ENCODE data around the gene OSBPL7. TPM values are rescaled to one million over a fixed set of nuclear protein-coding genes. Genes with fewer than 3 reads are reported as not detected.

OSBPL7 gene
- total RNA-seq, 6 experiments from 2014 or later: 0.62 to 2.2 (median 1.4) TPM

GRCh38 chr17:47811709-47812108 is 9.9 kb downstream of the OSBPL7 start:
- no peak overlapping the region for H3K4me3 ChIP-seq
- DNase-seq: no peak
- H3K9me3 ChIP-seq: no peaks in the 10 kb centered on the region
- intact Hi-C loops (cut with DNase I): no loop called here
- no peaks in the 10 kb centered on the region for H3K4me1 ChIP-seq
- H3K36me3 ChIP-seq: no peaks in the 10 kb centered on the region
- H3K27me3 ChIP-seq: no peaks in the 10 kb centered on the region
- H3K27ac ChIP-seq: no peak overlapping the region
- no peak for TF ChIP-seq POLR2A (IDR thresholded peaks at IDR 0.05)
- TF ChIP-seq, protein P1, sequence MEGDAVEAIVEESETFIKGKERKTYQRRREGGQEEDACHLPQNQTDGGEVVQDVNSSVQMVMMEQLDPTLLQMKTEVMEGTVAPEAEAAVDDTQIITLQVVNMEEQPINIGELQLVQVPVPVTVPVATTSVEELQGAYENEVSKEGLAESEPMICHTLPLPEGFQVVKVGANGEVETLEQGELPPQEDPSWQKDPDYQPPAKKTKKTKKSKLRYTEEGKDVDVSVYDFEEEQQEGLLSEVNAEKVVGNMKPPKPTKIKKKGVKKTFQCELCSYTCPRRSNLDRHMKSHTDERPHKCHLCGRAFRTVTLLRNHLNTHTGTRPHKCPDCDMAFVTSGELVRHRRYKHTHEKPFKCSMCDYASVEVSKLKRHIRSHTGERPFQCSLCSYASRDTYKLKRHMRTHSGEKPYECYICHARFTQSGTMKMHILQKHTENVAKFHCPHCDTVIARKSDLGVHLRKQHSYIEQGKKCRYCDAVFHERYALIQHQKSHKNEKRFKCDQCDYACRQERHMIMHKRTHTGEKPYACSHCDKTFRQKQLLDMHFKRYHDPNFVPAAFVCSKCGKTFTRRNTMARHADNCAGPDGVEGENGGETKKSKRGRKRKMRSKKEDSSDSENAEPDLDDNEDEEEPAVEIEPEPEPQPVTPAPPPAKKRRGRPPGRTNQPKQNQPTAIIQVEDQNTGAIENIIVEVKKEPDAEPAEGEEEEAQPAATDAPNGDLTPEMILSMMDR (IDR thresholded peaks at IDR 0.05): no peak
- ATAC-seq: no peak
- 67% methylated on average over 7 of the region's 7 CpGs for WGBS (ENCODE audit: insufficient coverage, low coverage, low lambda C conversion rate, missing lambda C conversion rate)

DNA sequence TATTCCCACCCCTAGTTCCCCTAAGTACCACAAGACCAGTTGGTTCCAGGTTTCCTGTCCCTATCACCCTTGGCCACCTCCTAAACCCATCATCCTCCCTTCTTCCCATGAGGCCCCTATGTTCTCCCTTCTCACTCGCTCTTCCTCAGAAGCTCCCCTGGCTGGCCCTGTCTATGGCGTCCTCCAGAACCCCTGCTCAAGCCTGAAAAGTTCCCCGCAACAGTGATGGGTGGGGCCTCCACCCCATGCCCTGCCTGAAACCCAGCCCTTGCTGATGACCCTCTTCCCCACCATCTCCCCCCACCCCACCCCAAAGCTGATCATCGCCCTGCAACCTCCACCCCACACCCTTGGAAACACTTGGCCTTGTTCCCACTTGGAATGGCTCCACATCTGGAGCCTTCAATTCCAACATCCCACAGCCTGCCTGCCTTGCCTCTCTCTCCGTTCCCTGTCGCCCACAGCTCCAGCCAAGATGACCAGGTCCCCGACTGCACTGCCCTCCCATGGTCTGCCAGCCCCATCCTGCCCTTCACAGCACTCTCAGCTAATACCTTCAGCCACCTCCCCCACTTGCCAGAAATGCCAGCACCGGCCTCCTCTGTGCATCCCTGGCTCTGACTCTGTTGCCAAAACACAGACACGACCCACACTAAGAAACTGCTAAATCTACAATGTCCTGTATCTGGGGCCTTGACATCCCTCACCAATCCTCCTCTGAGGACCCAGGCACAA is 10.5 kb downstream of the OSBPL7 start:
- H3K36me3 ChIP-seq: no peaks in the 10 kb centered on the region
- DNase-seq: peak in 2 of 3 donors; percentile 42 to 44
- TF ChIP-seq POLR2A (IDR thresholded peaks at IDR 0.05): no peak
- TF ChIP-seq, protein P1 (IDR thresholded peaks at IDR 0.05): no peak
- H3K4me1 ChIP-seq: no peaks in the 10 kb centered on the region
- no peak overlapping the region for H3K27ac ChIP-seq
- no peaks in the 10 kb centered on the region for H3K9me3 ChIP-seq
- intact Hi-C loops (cut with DNase I): no loop called here
- H3K4me3 ChIP-seq: no peak overlapping the region
- ATAC-seq: no peak
- WGBS (ENCODE audit: insufficient coverage, low coverage, low lambda C conversion rate, missing lambda C conversion rate): 67% methylated on average over 9 of the region's 9 CpGs
- no peaks in the 10 kb centered on the region for H3K27me3 ChIP-seq

- WGBS (ENCODE audit: insufficient coverage, low coverage, low lambda C conversion rate, missing lambda C conversion rate): 57% methylated on average over 8 of the region's 10 CpGs
- no peak for TF ChIP-seq POLR2A (IDR thresholded peaks at IDR 0.05)
- TF ChIP-seq, protein P1 (IDR thresholded peaks at IDR 0.05): no peak
- Histone ChIP-seq H3K27me3 (no peaks in the 10 kb centered on the region), H3K4me3 (no peak overlapping the region), H3K27ac (no peak overlapping the region), H3K9me3 (no peaks in the 10 kb centered on the region), H3K36me3 (no peaks in the 10 kb centered on the region), H3K4me1 (no peaks in the 10 kb centered on the region)
- DNase-seq (peak in 1 of 3 donors; percentile 30), ATAC-seq (peak in 1 of 4 donors; percentile 69)
- intact Hi-C loops (cut with DNase I): no loop called here
These were observed 11.3 kb downstream of the OSBPL7 start for GRCh38 chr17:47810200-47810821.

- Histone ChIP-seq H3K4me3 (no peak overlapping the region), H3K4me1 (no peaks in the 10 kb centered on the region), H3K27ac (no peak overlapping the region), H3K9me3 (no peaks in the 10 kb centered on the region), H3K27me3 (no peaks in the 10 kb centered on the region), H3K36me3 (no peaks in the 10 kb centered on the region)
- intact Hi-C loops (cut with DNase I): loop anchor here in 1 of 2 donors (10.0 kb wide), 1 partner anchor 104 kb away; no protein-coding TSS in a partner anchor
- ATAC-seq: no peak
- no peak for TF ChIP-seq POLR2A (IDR thresholded peaks at IDR 0.05)
- TF ChIP-seq, protein P1 (IDR thresholded peaks at IDR 0.05): no peak
- DNase-seq: peak in 1 of 3 donors; percentile 47
- WGBS (ENCODE audit: insufficient coverage, low coverage, low lambda C conversion rate, missing lambda C conversion rate): no CpG with 5 or more reads among the region's 22 CpGs
These were observed 12.6 kb downstream of the OSBPL7 start for GRCh38 chr17:47808830-47809480.
